CD4-positive, alpha-beta T cell treated with Interleukin-17A for 1 hour (primary cell): ENCODE results near the gene RAB29.

ENCODE experiments used
- DNase-seq: peaks from one replicate; pipeline ENCODE4 v3.0.0-alpha.2; 2020

The RAB29 gene

DNA sequence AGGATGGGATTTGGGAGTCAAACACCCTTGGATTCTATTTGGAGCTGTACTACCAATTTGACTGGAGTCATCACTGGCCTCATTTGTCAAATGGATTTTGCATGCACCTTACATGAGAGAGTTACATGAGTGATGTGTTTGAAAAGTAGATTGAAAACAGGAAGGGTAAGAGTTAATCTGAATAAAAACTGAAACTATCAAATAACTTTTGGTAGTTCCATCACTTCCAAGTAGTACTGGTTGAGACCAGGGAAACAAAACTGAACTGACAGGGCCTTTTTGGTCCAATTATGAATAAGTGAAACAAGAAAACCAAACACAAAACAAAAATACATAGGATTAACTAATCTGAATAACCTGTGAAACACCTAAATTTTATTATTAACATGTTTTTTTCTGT is 55.5 kb downstream of the RAB29 start:
- DNase-seq: no peak

DNA sequence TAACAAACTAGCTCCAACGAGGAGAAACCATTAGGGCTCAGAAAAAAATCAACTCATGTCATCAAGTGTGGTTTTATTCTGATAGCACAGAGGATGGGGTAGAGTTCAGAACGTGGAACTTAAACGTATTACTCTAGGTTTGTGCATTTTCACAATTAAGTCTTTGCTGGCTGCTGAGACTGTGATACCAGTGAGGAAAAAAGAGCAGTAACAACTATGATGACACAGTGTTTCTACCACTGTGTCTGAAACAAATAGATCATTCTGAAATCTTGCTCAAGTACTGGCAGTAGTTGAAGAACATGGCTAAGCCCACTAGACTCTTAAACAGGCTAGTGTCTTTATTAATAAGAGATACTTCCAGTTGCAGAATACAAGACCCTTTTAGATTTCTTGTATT is 56.3 kb downstream of the RAB29 start:
- no peak for DNase-seq
